GM19035 (cell line): ENCODE measurements around the gene RBMS1.
"Not testable (repeated sequence)": the region's sequence is repeated elsewhere in the genome, so short reads cannot be mapped to it uniquely, and the experiment has no call there.

ENCODE experiments used
- ATAC-seq: cut with Tn5 transposase; IDR thresholded peaks from one replicate; pipeline ENCODE4 v1.9.1; 2021; ENCODE audit not compliant: unreplicated experiment

The RBMS1 gene

DNA sequence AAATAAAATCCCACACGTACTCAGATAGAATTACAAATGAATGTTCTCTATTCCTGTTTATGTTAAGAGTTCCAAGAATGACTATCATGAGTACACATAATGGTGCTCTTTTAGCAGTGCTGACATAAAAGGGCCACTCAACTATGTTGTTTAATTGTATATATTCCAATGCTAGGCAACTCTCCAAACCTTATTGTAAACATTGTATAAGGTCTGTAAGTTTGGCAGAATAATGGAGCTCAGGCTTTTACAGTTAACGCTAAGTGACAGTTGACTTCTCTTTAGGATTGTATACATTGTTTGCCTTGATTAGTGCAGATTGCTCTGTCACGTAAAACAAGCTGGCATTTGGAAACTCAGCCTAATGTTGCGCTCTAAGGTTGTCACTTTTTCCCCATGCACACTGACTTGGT, 20.8 kb downstream of the RBMS1 start:
- ATAC-seq: no peak

DNA sequence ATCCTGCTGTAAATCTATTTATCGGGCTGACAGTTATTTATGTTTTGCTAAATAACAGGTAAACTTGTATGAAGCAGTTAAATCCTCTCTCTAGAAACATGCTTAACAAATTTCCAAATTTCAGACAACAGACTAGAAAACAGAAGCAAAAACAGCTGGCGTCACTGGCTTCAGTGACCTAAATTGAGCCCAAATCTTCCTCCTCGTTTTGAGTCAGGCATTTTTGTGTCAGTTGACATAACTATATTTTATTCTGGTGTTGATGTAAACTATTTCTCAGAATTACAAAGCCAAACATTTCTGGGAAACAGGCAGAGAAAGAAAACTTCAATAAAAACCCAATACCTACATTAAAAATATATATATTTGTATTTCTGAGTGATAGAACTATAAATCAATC, 21.7 kb downstream of the RBMS1 start:
- no peak for ATAC-seq

GRCh38 chr2:160469621-160470204, 23.9 kb downstream of the RBMS1 start:
- ATAC-seq: no peak

GRCh38 chr2:160469164-160469563, 24.4 kb downstream of the RBMS1 start:
- ATAC-seq: no peak

GRCh38 chr2:160467086-160467485, 26.5 kb downstream of the RBMS1 start:
- no peak for ATAC-seq

GRCh38 chr2:160465406-160465805, 28.2 kb downstream of the RBMS1 start:
- no peak for ATAC-seq

GRCh38 chr2:160465002-160465401, 28.6 kb downstream of the RBMS1 start:
- no peak for ATAC-seq

DNA sequence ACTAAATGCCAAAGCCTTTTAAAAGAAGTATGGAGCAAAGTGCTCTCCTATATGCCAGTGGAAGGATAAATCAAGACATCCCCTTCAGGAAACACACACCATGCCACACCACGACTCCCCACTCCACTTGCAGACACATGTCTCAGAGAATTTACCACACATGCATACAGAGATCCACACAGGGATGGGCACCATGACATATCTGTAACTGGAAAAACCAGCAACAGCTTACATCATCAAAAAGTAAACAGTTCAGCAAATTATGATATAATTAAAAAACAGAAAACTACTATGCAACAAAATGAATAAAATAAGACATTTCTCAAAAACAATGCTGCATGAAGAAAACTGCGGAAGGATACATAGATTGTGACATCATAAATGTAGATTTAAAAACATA, 29.6 kb downstream of the RBMS1 start:
- ATAC-seq: no peak

DNA sequence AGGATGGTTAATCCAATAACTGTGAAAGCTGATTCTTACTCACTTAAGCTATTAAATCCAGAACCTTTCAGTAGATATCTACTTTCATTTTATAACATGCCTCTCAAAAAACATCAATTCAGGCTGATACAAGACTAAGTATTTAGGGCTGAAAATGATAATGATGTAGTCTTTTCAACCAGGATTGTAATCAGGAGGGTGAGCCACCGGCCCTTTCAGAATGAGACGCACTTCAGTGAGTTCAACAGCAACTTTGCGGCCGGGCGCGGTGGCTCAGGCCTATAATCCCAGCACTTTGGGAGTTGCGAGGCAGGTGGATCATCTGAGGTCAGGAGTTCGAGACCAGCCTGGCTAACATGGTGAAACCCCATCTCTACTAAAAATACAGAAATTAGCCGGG, 30.4 kb downstream of the RBMS1 start:
- ATAC-seq: no peak

DNA sequence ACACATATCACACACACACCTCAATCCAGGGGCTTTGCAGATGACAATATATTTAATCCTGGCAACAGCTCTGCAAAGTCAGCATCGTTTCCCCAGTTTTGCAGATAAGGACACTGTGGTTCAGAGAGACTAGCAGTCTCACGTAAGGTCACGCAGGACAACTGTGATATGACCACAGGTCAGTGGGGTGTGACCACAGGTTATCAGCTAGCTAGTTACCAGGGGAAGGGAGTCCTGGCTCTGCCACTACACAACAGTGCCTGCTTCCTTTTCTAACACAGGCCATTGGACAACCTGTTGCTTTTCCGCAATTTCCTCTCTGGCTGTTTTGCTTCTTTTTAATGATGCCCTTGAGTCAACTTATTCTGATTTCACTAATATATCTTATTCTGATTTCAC, 33.3 kb downstream of the RBMS1 start:
- no peak for ATAC-seq

GRCh38 chr2:160459538-160460332, 33.9 kb downstream of the RBMS1 start:
- ATAC-seq: no peak

DNA sequence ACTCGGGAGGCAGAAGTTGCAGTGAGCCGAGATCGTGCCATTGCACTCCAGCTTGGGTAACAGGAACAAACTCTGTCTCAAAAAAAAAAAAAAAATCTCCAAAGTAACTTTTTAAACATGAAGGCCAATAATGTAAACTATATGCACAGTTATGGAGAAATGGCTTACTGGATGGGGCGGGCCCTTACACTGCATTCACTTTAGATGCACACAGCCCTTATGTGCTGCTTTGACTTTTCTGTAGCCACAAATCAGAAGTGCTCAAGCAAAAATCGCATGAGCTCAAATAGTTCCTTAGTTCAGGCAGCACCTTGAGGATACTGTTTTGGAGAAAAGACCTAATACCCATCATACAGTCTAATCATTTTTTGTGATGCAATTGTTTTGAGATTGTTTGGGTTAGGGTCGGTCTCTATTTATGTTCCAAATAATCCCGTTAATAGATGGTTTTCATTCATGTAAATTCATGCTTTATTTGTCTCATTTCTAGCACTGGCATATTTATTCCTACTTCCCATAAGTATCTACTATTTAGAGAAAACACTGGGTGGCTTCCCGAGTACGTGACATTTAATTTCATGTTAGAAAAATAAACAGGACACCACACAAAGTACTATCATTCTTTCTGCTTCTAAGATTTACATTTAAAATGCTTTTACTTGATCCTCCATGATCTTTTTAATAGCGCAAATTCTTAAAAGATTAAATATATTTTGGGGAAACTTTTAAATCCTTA, 34.7 kb downstream of the RBMS1 start:
- ATAC-seq: no peak

- no peak for ATAC-seq
Observed at GRCh38 chr2:160457588-160457987, 36.0 kb downstream of the RBMS1 start.

- no peak for ATAC-seq
Observed at GRCh38 chr2:160454070-160454797, 39.4 kb downstream of the RBMS1 start.

GRCh38 chr2:160453111-160453820, 40.3 kb downstream of the RBMS1 start:
- no peak for ATAC-seq

DNA sequence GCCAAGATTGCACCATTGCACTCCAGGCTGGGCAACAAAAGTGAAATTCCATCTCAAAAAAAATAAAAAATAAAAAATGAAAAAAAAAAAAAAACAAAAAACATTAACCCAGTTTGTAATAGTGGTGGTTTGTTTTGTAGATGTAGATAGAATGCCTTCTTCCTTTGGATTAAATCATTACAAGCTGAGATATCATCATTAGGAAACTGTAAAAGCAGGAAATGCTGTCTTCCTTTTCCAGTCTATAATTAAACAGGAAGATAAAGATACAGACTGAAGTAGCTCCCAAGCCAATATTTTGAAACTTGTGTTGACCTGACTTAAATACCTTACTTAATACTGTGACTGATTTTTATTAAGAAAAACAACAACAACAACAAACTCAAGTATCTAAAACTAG, 43.1 kb downstream of the RBMS1 start:
- no peak for ATAC-seq

- ATAC-seq: not testable (repeated sequence)
Observed at GRCh38 chr2:160448821-160449220, 44.8 kb downstream of the RBMS1 start.

- no peak for ATAC-seq
Observed at GRCh38 chr2:160445673-160446072, 47.9 kb downstream of the RBMS1 start.

DNA sequence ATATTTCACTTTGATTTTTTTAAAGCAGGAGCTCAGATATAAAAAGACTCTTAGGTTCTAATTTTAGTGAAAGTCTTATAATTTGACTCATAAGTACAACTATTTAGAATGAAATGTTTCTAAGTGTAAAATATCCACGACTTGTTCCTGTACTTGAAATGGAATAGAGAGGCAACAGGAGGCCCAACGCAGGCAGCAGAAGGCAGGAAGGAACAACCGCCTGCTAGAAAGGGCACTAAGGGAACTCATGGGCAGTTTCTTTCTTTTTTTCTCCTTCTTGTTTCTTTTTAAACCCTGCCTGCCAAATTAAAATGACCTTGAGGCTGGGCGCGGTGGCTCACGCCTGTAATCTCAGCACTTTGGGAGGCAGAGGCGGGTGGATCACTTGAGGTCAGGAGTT, 51.0 kb downstream of the RBMS1 start:
- ATAC-seq: no peak

- no peak for ATAC-seq
Observed at GRCh38 chr2:160440888-160441287, 52.7 kb downstream of the RBMS1 start.

GRCh38 chr2:160439038-160439437, 54.6 kb downstream of the RBMS1 start:
- ATAC-seq: not testable (repeated sequence)
